Measurements from ENCODE around the gene CNOT6L.

CNOT6L gene

DNA sequence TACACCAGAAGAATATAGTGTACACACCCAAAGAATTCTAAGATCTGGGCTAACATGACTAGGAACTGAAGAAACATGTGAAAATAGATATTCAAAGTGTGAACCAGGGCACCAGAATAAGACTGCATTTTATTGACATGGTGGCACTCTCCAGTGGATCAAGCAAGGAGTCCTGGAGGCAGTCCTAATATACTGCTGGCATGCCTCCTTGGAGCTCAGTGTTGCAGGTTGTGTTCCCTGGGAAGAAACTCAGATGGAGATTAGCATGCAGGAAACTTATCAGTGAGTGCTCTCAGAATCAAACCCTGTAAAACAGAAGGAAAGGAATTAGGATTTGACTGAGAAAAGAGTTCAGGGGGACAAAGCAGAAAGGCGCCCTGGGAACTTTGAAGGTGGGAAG lies 108.5 kb downstream of the CNOT6L start:
- Histone ChIP-seq H3K36me3 (ENCODE audit: insufficient read depth) (no peaks in the 10 kb centered on the region; the same call in 1 of the 2 replicates), H3K4me3 (IDR thresholded peaks at IDR 0.05; ENCODE audit: insufficient read depth, low read depth, low read length) (no peak overlapping the region), H3K9ac (no peak overlapping the region), H3K27ac (no peak overlapping the region), H3K27me3 (ENCODE audit: insufficient read depth, low read depth) (no peaks in the 10 kb centered on the region), H4K20me1 (ENCODE audit: insufficient read depth) (no peaks in the 10 kb centered on the region), H3K4me1 (ENCODE audit: low read depth, poor library complexity, severe bottlenecking) (no peaks in the 10 kb centered on the region), H2AFZ (ENCODE audit: low read depth) (no peak overlapping the region), H3K79me2 (ENCODE audit: insufficient read depth, low read depth) (no peaks in the 10 kb centered on the region), H3K4me2 (no peak overlapping the region)
- TF ChIP-seq, protein P1, sequence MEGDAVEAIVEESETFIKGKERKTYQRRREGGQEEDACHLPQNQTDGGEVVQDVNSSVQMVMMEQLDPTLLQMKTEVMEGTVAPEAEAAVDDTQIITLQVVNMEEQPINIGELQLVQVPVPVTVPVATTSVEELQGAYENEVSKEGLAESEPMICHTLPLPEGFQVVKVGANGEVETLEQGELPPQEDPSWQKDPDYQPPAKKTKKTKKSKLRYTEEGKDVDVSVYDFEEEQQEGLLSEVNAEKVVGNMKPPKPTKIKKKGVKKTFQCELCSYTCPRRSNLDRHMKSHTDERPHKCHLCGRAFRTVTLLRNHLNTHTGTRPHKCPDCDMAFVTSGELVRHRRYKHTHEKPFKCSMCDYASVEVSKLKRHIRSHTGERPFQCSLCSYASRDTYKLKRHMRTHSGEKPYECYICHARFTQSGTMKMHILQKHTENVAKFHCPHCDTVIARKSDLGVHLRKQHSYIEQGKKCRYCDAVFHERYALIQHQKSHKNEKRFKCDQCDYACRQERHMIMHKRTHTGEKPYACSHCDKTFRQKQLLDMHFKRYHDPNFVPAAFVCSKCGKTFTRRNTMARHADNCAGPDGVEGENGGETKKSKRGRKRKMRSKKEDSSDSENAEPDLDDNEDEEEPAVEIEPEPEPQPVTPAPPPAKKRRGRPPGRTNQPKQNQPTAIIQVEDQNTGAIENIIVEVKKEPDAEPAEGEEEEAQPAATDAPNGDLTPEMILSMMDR (conservative IDR thresholded peaks at IDR 0.05; ENCODE audit: low read depth, low read length): no peak

DNA sequence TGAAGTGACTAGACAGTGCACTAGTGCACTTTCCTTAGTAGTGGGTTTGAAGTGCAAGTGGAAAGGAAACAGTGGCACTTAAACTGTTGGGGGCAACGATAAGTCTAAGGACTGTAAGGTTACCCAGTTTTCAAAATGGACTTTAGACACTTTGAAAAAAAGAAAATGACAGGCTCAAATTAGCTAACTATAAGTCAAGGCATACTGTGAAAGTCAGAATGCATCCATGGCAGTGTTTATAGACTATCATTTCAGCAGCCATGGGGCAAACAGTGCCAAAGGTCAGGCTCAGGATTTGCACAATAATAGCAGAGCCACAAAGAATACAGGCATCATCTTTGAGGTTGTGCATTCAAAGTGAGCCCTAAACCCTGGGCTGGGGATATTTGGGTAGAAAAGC lies 109.1 kb downstream of the CNOT6L start:
- H3K4me2 ChIP-seq: no peak overlapping the region
- H3K79me2 ChIP-seq (ENCODE audit: insufficient read depth, low read depth): no peaks in the 10 kb centered on the region
- no peak overlapping the region for H2AFZ ChIP-seq (ENCODE audit: low read depth)
- no peaks in the 10 kb centered on the region for H3K27me3 ChIP-seq (ENCODE audit: insufficient read depth, low read depth)
- H3K9ac ChIP-seq: no peak overlapping the region
- H3K27ac ChIP-seq: no peak overlapping the region
- H3K4me3 ChIP-seq (IDR thresholded peaks at IDR 0.05; ENCODE audit: insufficient read depth, low read depth, low read length): no peak overlapping the region
- no peaks in the 10 kb centered on the region for H3K4me1 ChIP-seq (ENCODE audit: low read depth, poor library complexity, severe bottlenecking)
- H4K20me1 ChIP-seq (ENCODE audit: insufficient read depth): no peaks in the 10 kb centered on the region
- TF ChIP-seq, protein P1 (conservative IDR thresholded peaks at IDR 0.05; ENCODE audit: low read depth, low read length): no peak
- no peaks in the 10 kb centered on the region; the same call in 1 of the 2 replicates for H3K36me3 ChIP-seq (ENCODE audit: insufficient read depth)

DNA sequence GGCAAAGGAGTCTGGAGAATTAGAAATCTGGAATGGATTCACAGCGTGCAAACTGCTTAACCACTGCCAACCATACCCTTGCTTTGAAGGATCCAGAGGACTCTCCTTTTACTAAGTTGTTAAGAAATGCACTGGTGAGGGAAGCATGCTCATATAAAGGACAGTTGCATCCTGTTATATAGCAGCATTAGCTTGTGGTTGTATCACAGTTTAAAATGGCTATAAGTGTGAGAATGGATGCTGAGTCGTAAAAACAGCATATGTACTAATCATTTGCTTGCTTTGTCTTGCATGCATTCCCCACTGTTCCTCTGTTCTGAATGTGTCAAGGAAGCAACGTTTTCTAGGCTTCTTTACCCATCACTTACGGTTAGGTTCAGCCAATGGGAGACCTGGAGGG lies 112.5 kb downstream of the CNOT6L start:
- Histone ChIP-seq H3K36me3 (ENCODE audit: insufficient read depth) (no peaks in the 10 kb centered on the region), H3K79me2 (ENCODE audit: insufficient read depth, low read depth) (no peaks in the 10 kb centered on the region), H3K9ac (no peak overlapping the region), H3K4me1 (ENCODE audit: low read depth, poor library complexity, severe bottlenecking) (no peaks in the 10 kb centered on the region), H2AFZ (ENCODE audit: low read depth) (no peak overlapping the region), H3K4me2 (no peak overlapping the region), H3K27me3 (ENCODE audit: insufficient read depth, low read depth) (no peaks in the 10 kb centered on the region), H3K27ac (no peak overlapping the region), H3K4me3 (IDR thresholded peaks at IDR 0.05; ENCODE audit: insufficient read depth, low read depth, low read length) (no peak overlapping the region), H4K20me1 (ENCODE audit: insufficient read depth) (no peaks in the 10 kb centered on the region)
- TF ChIP-seq, protein P1 (conservative IDR thresholded peaks at IDR 0.05; ENCODE audit: low read depth, low read length): no peak

DNA sequence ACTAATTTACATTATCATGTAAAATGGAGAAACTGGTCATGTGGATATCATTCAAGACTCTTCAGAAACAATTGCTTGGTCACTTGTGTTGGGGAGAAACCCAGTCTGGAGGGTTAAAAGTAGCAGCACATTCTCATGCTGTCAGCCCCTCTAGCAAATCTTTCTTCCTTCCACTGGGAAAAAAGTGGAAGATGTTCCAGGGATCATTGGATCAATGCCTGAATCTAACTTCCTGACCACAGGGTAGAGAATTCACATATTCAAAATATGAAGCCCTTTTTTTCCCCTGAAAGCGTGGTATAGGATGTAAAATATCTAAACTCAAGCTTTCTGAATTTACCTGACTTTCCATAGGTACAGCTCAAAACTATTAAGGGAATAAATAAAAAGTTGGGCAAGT lies 115.5 kb downstream of the CNOT6L start:
- Histone ChIP-seq H4K20me1 (ENCODE audit: insufficient read depth) (no peaks in the 10 kb centered on the region), H3K9ac (no peak overlapping the region), H2AFZ (ENCODE audit: low read depth) (no peak overlapping the region), H3K79me2 (ENCODE audit: insufficient read depth, low read depth) (no peaks in the 10 kb centered on the region), H3K36me3 (ENCODE audit: insufficient read depth) (no peaks in the 10 kb centered on the region), H3K4me2 (no peak overlapping the region), H3K4me1 (ENCODE audit: low read depth, poor library complexity, severe bottlenecking) (no peaks in the 10 kb centered on the region), H3K4me3 (IDR thresholded peaks at IDR 0.05; ENCODE audit: insufficient read depth, low read depth, low read length) (no peak overlapping the region), H3K27me3 (ENCODE audit: insufficient read depth, low read depth) (no peaks in the 10 kb centered on the region), H3K27ac (no peak overlapping the region)
- TF ChIP-seq, protein P1 (conservative IDR thresholded peaks at IDR 0.05; ENCODE audit: low read depth, low read length): no peak

Data from KMS-11 (cell line).